NOMO-1 (cell line): ENCODE data around the gene OR3A2.
A peak's percentile ranks its signal among the peaks of the same experiment; 100 is the strongest.
"Not testable (repeated sequence)": the region's sequence is repeated elsewhere in the genome, so short reads cannot be mapped to it uniquely, and the experiment has no call there.

Experiments used
- DNase-seq, 2 experiments: peaks; one replicate each; lab custom pipeline; 2025; ENCODE audit not compliant: unreplicated experiment in 2 of 2; lab: John Stamatoyannopoulos, UW

The OR3A2 gene

GRCh38 chr17:3295632-3296031 is 90.5 kb downstream of the OR3A2 start:
- DNase-seq, result no peak

- DNase-seq, result not testable (repeated sequence)
Observed at GRCh38 chr17:3293548-3293947, 92.6 kb downstream of the OR3A2 start.

DNA sequence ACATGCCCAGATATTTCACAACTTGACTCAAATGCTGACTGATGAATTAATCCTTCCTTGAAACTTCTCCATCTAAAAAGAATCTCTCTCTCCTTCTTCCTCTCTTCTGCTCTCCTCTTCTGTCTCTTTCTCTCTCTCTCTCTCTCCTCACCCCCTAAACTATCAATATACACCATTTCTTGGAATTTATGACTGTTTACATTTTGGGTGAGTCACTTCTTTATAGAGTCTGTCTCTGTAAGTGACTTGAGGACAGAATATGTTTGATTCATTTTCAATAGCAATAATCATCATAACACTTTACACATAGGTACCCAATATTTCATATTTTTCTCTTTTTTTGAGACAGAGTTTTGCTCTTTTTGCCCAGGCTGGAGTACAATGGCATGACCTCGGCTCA is 103.2 kb downstream of the OR3A2 start:
- no peak for DNase-seq

DNA sequence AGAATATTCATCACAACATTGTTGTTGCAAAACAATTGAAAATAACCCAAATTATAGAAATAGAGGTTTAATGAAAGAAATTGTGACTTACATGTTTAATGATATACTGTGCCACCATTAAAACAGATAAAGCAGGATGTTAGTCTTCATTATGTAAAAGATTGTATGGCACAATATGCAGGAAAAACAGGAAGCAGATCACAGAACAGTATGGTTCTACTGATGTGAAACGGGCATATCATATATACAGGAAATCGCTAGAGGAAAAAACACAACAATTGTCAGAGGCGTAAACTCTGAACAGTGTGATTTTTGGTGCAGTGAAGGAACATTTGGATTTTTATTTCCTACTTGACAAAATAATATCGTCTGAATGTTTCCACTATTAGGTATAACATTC is 110.0 kb downstream of the OR3A2 start:
- no peak for DNase-seq

DNA sequence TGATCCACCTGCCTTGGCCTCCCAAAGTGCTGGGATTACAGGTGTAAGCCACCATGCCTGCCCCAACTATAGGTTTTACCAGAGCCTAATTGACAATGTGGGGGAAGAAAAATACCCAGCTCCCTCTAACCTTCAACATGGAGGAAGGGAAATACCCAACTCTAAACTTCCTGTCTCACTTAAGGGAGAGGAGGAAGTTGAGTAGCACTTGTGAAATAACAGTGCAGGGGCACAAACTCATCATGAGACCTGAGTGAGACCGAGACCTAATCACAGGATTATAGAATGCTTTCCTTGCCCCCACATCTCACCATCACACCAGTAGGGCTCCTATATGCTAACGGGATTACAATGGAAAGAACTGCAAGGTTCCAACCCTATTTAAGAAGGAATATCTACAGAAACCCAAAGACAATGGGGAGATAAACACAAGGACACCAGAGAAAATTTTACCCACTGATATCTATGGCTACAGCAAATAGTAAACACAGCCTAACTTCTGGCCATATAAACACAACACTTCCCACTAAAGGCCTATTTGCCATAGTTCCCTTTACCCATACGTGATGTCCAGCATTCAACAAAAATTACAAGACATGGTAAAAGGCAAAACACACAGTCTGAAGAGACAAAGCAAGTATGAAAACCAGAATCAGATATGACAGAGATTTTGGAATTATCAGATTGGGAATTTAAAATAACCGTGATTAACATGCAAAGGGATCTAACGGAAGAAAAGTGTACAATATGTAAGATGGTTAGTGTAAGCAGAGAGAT is 114.8 kb downstream of the OR3A2 start:
- peak in 1 of 2 experiments; percentile 24 for DNase-seq

DNA sequence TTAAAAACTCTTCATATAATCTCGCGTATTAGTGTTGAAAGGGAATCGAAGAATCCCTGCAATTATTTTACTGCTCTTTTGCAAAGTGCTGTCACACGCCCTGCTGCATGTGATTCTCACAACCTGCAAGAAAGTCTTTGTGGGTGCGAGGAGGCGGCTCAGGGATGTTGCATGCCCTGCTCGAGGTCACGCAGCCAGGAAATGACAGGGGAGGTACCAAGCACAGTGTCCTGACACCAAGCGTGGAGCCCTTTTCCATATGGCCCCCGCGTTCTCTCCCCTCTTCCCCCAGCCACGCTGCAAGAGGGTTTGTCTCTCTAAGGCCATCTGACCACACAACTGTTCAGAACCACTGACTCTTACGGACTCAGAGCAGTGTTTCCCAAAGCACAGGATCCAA is 125.5 kb downstream of the OR3A2 start:
- DNase-seq, result no peak

DNA sequence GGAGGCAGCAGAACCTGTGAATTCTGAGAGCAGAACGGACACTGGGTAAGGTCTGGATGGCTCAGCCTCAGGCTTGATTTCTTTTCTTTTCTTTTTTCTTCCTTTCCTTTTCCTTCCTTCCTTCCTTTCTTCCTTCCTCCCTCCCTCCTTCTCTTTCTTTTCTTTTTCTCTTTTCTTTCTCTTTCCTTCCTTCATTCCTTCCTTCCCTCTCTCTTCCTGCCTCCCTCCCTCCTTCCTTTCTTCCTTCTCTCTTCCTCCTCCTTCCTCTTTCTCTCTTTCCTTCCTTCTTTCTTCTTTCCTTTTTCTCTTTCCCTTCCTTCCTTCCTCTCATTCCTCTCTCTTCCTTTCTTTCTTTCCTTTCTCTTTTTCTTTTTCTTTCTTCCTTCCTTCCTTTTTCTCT is 125.9 kb downstream of the OR3A2 start:
- no peak for DNase-seq

DNA sequence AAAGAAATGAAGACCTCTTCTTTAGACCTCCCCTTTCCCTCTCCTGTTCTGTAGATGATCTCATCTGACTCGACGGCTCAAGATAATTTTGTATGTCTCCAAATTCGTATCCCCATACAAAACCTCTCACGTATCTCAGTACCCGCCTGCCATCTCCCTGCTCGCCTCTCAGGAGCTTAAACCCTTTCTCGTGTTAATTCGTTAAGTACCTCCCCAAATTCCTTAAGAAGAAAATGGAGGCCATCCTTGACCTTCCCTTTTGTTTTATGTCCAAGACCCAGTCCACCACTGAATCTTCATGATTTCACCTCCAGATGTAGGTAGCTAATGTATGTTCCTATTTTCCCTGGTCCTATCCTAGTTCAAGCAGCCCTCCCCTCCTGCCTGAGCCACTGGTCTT is 129.5 kb downstream of the OR3A2 start:
- DNase-seq, result no peak

DNA sequence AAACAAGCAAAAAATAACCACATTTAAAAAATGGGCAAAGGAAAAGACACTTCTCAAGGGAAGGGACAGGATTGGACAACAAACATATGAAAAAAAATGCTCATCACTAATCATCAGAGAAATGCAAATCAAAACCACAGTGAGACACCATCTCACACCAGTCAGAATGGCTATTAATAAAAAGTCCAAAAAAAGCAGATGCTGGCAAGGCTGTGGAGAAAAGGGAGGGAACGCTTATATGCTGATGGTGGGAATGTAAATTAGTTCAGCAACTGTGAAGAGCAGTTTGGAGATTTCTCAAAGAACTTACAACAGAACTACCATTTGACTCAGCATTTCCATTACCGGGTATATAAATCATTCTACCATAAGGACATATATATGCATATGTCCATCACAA is 137.1 kb downstream of the OR3A2 start:
- DNase-seq, result not testable (repeated sequence)

GRCh38 chr17:3244841-3245240 is 141.3 kb downstream of the OR3A2 start:
- DNase-seq, result peak; percentile 4 to 60

- not testable (repeated sequence) for DNase-seq
Observed at GRCh38 chr17:3241044-3241443, 145.1 kb downstream of the OR3A2 start.

- peak; percentile 70 to 78 for DNase-seq
Observed at GRCh38 chr17:3238685-3239084, 147.4 kb downstream of the OR3A2 start.

GRCh38 chr17:3232300-3232699 is 153.8 kb downstream of the OR3A2 start:
- not testable (repeated sequence) for DNase-seq
